Measurements from ENCODE around the gene C10orf67.
"Not testable (repeated sequence)": the region's sequence is repeated elsewhere in the genome, so short reads cannot be mapped to it uniquely, and the experiment has no call there.

The C10orf67 gene

GRCh38 chr10:23344241-23344841 lies at the start of gene C10orf67:
Gene C10orf67 (minus strand): TSS chr10:23344797. CDS start chr10:23344774, 23 bp downstream.
- peak within 1 kb of the TSS; percentile 41; the same call in 1 of the 2 replicates for H3K4me3 ChIP-seq (ENCODE audit: low read length)
- no peak for TF ChIP-seq ZNF274 (IDR thresholded peaks at IDR 0.05; ENCODE audit: low read depth, low read length)

GRCh38 chr10:23391821-23392220 lies 47.2 kb upstream of the C10orf67 start:
- TF ChIP-seq ZNF274 (IDR thresholded peaks at IDR 0.05; ENCODE audit: low read depth, low read length) = no peak
- no peak overlapping the region for H3K4me3 ChIP-seq (ENCODE audit: low read length)

DNA sequence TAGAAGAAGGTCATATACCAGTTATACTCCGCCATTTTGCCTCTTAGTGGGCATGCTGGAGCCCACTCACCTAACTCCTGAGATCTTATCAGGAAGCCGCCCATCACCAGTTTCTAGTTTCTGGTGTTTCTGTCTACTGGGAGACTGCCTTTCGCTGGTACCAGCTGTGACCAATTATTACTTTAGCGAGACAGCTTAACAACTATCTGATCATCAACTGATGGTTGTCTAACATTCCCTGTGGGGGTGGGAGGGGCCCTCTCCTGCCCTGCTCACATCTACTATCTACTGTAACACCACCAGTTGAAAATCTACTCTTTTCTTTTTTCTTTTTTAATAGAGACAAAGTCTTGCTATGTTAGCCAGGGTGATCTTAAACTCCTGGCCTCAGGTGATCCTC lies 46.2 kb upstream of the C10orf67 start:
- H3K4me3 ChIP-seq (ENCODE audit: low read length) = no peak overlapping the region
- no peak for TF ChIP-seq ZNF274 (IDR thresholded peaks at IDR 0.05; ENCODE audit: low read depth, low read length)

DNA sequence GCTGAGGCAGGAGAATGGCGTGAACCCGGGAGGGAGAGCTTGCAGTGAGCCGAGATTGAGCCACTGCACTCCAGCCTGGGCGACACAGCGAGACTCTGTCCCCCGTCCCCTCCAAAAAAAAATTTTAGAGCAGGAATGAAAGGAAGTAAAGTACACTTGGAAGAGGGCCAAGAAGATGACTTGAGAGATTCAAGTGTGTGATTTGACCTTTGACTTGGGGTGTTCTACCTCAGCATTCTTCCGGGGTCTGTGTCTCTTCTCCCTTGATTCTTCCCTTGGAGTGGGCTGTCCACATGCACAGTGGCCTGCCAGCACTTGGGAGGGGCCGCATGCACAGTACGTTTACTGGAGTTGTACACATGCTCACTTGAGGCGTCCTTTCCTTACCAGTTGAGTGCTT lies 45.8 kb upstream of the C10orf67 start:
- H3K4me3 ChIP-seq (ENCODE audit: low read length) = not testable (repeated sequence)

- not testable (repeated sequence) for H3K4me3 ChIP-seq (ENCODE audit: low read length)
Observed at GRCh38 chr10:23387516-23387915, 42.9 kb upstream of the C10orf67 start.

- no peak for TF ChIP-seq ZNF274 (IDR thresholded peaks at IDR 0.05; ENCODE audit: low read depth, low read length)
- H3K4me3 ChIP-seq (ENCODE audit: low read length) = no peak overlapping the region
Observed at GRCh38 chr10:23386052-23386451, 41.5 kb upstream of the C10orf67 start.

DNA sequence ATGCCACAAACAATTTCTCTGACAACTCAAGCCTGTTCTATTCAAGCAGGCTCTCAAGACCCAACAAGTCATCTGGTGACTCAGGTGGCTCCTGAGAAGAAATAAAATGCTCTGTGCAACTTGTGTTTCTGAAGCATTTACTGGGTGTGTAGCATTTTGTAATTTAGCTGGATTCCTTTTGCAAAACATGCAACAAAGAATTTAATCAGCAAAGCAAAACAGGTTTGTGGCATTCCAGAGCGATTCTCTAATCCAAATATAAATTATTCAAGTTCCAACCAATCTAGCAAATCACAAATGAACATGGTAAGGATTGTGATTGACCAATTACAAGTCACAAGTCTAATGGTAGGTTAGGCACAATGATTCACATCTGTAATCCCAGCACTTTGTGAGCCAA lies 39.8 kb upstream of the C10orf67 start:
- H3K4me3 ChIP-seq (ENCODE audit: low read length) = no peak overlapping the region
- TF ChIP-seq ZNF274 (IDR thresholded peaks at IDR 0.05; ENCODE audit: low read depth, low read length) = no peak

- no peak overlapping the region for H3K4me3 ChIP-seq (ENCODE audit: low read length)
- no peak for TF ChIP-seq ZNF274 (IDR thresholded peaks at IDR 0.05; ENCODE audit: low read depth, low read length)
Observed at GRCh38 chr10:23383637-23384036, 39.0 kb upstream of the C10orf67 start.

DNA sequence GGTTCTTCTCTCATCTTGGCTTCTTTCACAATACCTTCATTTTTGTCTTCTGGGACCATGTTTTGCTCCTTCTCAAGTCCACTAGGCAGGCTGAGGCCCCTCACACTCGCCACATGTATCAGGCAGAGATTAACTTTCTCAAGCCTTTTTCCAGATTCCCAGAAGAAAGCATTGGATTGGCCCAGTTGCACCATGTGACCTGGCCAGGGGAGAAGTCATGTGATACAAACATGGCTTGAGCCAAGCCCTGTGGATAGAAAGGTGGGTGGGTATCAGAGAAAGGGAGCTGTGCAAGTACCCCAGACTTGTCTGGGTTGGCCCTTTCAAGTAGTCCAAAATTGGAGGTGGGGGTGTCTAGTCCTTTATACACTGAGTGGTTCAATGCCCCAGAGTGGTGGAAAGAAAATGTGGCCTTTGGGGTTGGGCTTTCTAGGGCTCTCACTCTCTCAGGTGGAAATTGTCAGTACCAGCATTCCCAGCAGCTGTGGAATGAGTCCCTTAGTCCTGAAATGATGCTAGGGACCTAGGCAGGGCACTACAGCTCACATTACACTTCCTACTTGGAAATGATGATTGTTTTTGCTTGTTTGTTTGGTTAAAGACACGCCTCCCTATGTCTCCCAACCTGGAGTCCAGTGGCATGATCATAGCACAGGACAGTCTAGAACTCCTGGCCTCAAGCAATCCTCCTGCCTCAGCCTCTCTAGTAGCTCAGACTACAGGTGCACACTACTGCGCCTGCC lies 36.9 kb upstream of the C10orf67 start:
- H3K4me3 ChIP-seq (ENCODE audit: low read length) = no peak overlapping the region
- TF ChIP-seq ZNF274 (IDR thresholded peaks at IDR 0.05; ENCODE audit: low read depth, low read length) = no peak

GRCh38 chr10:23379686-23380085 lies 35.1 kb upstream of the C10orf67 start:
- no peak overlapping the region for H3K4me3 ChIP-seq (ENCODE audit: low read length)

DNA sequence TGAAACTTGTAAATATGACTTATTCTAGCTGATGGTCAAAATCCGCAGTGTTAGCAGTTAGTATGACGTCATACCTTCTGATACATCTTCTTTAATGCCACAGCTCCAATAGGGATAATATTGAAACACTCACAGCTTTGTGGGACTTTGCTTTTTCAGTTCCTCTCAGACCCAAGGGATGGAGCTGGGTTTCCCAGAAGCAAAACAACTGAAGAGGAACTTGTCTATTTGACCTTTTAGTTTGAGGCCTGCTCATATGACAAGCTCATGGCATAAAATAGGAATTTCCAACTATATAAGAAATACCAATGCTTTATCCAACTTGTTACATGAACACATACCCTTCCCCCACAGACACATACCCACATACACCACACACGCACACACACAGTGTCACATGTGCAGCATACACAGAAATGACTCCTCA lies 31.6 kb upstream of the C10orf67 start:
- no peak for TF ChIP-seq ZNF274 (IDR thresholded peaks at IDR 0.05; ENCODE audit: low read depth, low read length)
- H3K4me3 ChIP-seq (ENCODE audit: low read length) = no peak overlapping the region

More at GRCh38 chr10:23379686-23380085, 35.1 kb upstream of the C10orf67 start:
- TF ChIP-seq ZNF274 (IDR thresholded peaks at IDR 0.05; ENCODE audit: low read depth, low read length) = no peak

GRCh38 chr10:23375366-23375765 lies 30.8 kb upstream of the C10orf67 start:
- no peak overlapping the region for H3K4me3 ChIP-seq (ENCODE audit: low read length)
- no peak for TF ChIP-seq ZNF274 (IDR thresholded peaks at IDR 0.05; ENCODE audit: low read depth, low read length)

DNA sequence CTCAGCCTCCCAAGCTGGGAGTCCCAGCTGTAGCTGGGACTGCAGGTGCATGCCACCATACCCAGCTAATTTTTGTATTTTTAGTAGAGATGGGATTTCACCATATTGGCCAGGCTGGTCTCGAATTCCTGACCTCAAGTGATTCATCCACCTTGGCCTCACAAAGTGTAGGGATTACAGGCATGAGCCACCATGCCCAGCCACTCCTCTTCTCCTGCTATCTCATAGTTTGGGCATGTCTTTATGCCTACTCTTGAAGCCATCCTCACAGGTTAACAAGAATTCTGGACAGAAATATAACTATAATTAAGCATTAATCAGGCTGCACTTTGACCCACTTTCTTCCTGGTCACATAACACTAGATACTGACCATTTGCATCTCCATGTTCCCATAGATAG lies 28.6 kb upstream of the C10orf67 start:
- TF ChIP-seq ZNF274 (IDR thresholded peaks at IDR 0.05; ENCODE audit: low read depth, low read length) = no peak
- no peak overlapping the region for H3K4me3 ChIP-seq (ENCODE audit: low read length)

- TF ChIP-seq ZNF274 (IDR thresholded peaks at IDR 0.05; ENCODE audit: low read depth, low read length) = no peak
- H3K4me3 ChIP-seq (ENCODE audit: low read length) = no peak overlapping the region
Observed at GRCh38 chr10:23371073-23371472, 26.5 kb upstream of the C10orf67 start.

DNA sequence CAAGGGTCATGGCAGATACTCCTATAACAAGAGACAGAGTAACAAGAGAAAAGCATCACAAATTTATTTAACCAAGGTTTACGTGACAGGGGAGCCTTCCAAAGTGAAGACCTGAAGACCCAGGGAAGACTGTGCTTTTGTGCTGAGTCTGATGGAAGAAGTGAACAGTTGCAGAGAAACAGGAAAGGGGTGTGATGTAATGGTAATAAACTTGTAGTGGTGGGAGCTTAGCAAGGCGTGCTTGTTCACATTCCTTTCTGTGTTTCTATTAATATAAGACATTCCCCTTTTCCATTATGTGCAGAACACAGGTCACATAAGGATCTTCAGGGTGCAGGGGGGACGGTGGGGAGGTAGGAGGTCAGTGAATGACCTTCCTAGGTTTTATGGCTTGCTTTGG lies 25.5 kb upstream of the C10orf67 start:
- no peak overlapping the region for H3K4me3 ChIP-seq (ENCODE audit: low read length)
- TF ChIP-seq ZNF274 (IDR thresholded peaks at IDR 0.05; ENCODE audit: low read depth, low read length) = no peak
